SK-N-SH (cell line): ENCODE measurements around the gene MGLL. TPM values are rescaled to one million over a fixed set of nuclear protein-coding genes. Genes with fewer than 3 reads are reported as not detected.

ENCODE experiments used
- CTCF ChIA-PET: fragments of 300-600, 350-600 bp; formaldehyde crosslinking; extraction: SDS; loops from one replicate; lab custom pipeline; 2021; lab: Yijun Ruan, JAX
- POLR2A ChIA-PET: fragments of 350-600 bp; sonication (Branson Sonifier 250); formaldehyde crosslinking; extraction: SDS; loops from one replicate; lab custom pipeline; 2020; ENCODE audit warnings: antibody characterized with exemption, inconsistent platforms; lab: Yijun Ruan, JAX
- DNase-seq: peaks from one replicate; pipeline ENCODE4 v3.0.0; 2012
- H2AFZ ChIP-seq: fragments of 200-600 bp; sonication (generic); 2 replicates; pipeline ENCODE4 v1.8.1; 2016; ENCODE audit warnings: antibody characterized with exemption, mild to moderate bottlenecking, low read depth
- H3F3A ChIP-seq: fragments of 200-600 bp; sonication (generic); replicated peaks from 2 replicates; pipeline ENCODE3; 2016; ENCODE audit warnings: antibody characterized with exemption, mild to moderate bottlenecking; ENCODE audit not compliant: insufficient read depth
- H3K27ac ChIP-seq, 2 experiments: fragments of 200-500 bp in 1 of 2; fragments of 200-600 bp in 1 of 2; sonication (Bioruptor generic) in 1 of 2; sonication (generic), shearing (Covaris generic) in 1 of 2; 2 replicates each; pipeline versions ENCODE4 v1.5.1 to v1.6.1; 2014 to 2016; ENCODE audit warnings: low read depth in 2 of 2, inconsistent platforms in 1 of 2, low read length in 1 of 2, mild to moderate bottlenecking in 1 of 2, mixed read lengths in 1 of 2
- H3K27me3 ChIP-seq: fragments of 200-600 bp; sonication (generic), shearing (Covaris generic); 2 replicates; pipeline ENCODE4 v1.6.1; 2016; ENCODE audit warnings: mixed run types; ENCODE audit not compliant: insufficient read depth
- H3K36me3 ChIP-seq, 2 experiments: fragments of 200-500 bp in 1 of 2; fragments of 200-600 bp in 1 of 2; sonication (Bioruptor generic) in 1 of 2; sonication (generic) in 1 of 2; replicated peaks in 1 of 2; 2 replicates each; pipeline versions ENCODE3 to v1.5.1; 2014 to 2016; ENCODE audit warnings: low read length in 1 of 2, mild to moderate bottlenecking in 1 of 2; ENCODE audit not compliant: insufficient read depth in 2 of 2, control insufficient read depth in 1 of 2
- H3K4me1 ChIP-seq, 2 experiments: fragments of 200-500 bp in 1 of 2; fragments of 200-600 bp in 1 of 2; sonication (Bioruptor generic) in 1 of 2; sonication (generic), shearing (Covaris generic) in 1 of 2; 2 replicates each; pipeline versions ENCODE4 v1.5.1 to v1.6.1; 2014 to 2016; ENCODE audit warnings: low read depth in 1 of 2, low read length in 1 of 2, mixed run types in 1 of 2; ENCODE audit not compliant: insufficient read depth in 2 of 2, control insufficient read depth in 1 of 2
- H3K4me2 ChIP-seq: fragments of 200-600 bp; sonication (generic), shearing (Covaris generic); 2 replicates; pipeline ENCODE4 v1.6.1; 2017; ENCODE audit warnings: mixed run types
- H3K4me3 ChIP-seq, 2 experiments: fragments of 200-500 bp in 1 of 2; fragments of 200-600 bp in 1 of 2; sonication (Bioruptor generic) in 1 of 2; sonication (generic), shearing (Covaris generic) in 1 of 2; 2 replicates each; pipeline versions ENCODE4 v1.5.1 to v1.8.1; 2014 to 2016; ENCODE audit warnings: low read depth in 2 of 2, inconsistent platforms in 1 of 2, low read length in 1 of 2, mild to moderate bottlenecking in 1 of 2, mixed read lengths in 1 of 2, moderate library complexity in 1 of 2
- H3K79me2 ChIP-seq: fragments of 200-600 bp; sonication (generic); 2 replicates; pipeline ENCODE4 v1.8.1; 2017; ENCODE audit warnings: mild to moderate bottlenecking; ENCODE audit not compliant: insufficient read depth
- H3K9ac ChIP-seq: fragments of 200-600 bp; sonication (generic); 2 replicates; pipeline ENCODE4 v1.6.1; 2017; ENCODE audit warnings: mixed run types
- H3K9me2 ChIP-seq: fragments of 200-600 bp; sonication (generic); 2 replicates; pipeline ENCODE4 v1.6.1; 2017; ENCODE audit warnings: mixed run types
- H3K9me3 ChIP-seq: fragments of 200-600 bp; sonication (generic); 2 replicates; pipeline ENCODE4 v1.6.1; 2017; ENCODE audit warnings: mixed run types, mild to moderate bottlenecking, moderate library complexity
- H4K20me1 ChIP-seq: fragments of 200-600 bp; sonication (generic); 2 replicates; pipeline ENCODE4 v1.6.1; 2017; ENCODE audit warnings: mild to moderate bottlenecking, mixed run types; ENCODE audit not compliant: insufficient read depth
- CTCF ChIP-seq: fragments of 200-600 bp; sonication (generic); IDR thresholded peaks from 2 replicates; pipeline ENCODE4 v1.6.1; 2017; ENCODE audit warnings: antibody characterized with exemption, mild to moderate bottlenecking, moderate library complexity
- EP300 ChIP-seq, 2 experiments: IDR thresholded peaks; 2 replicates each; pipeline versions ENCODE4 v1.4.0 to v1.6.1; 2012; ENCODE audit warnings: borderline replicate concordance in 1 of 2, low read depth in 1 of 2, low read length in 1 of 2
- EZH2phosphoT487 ChIP-seq: fragments of 200-600 bp; sonication (generic); IDR thresholded peaks from 2 replicates; pipeline ENCODE4 v1.6.1; 2017; ENCODE audit warnings: low read depth, mixed run types, mild to moderate bottlenecking, antibody characterized with exemption, moderate library complexity, borderline replicate concordance
- FOSL2 ChIP-seq: IDR thresholded peaks from 2 replicates; pipeline ENCODE4 v1.4.0; 2012; ENCODE audit warnings: low read depth, mild to moderate bottlenecking, moderate library complexity, borderline replicate concordance
- FOXJ3 ChIP-seq: sonication (generic); formaldehyde crosslinking; IDR thresholded peaks from 2 replicates; pipeline ENCODE4 v1.5.1; 2020; ENCODE audit warnings: mild to moderate bottlenecking, missing genetic modification reagents
- IRF3 ChIP-seq: fragments of 150-350 bp; IDR thresholded peaks from 2 replicates; pipeline ENCODE4 v1.6.1; 2016; ENCODE audit warnings: mild to moderate bottlenecking, low read depth, low read length
- JUND ChIP-seq: IDR thresholded peaks from 2 replicates; pipeline ENCODE4 v1.4.0; 2012
- MEF2A ChIP-seq: IDR thresholded peaks from 2 replicates; pipeline ENCODE4 v1.4.0; 2012; ENCODE audit warnings: low read depth, borderline replicate concordance
- MXI1 ChIP-seq: IDR thresholded peaks from 2 replicates; pipeline ENCODE4 v1.6.1; 2012; ENCODE audit warnings: mild to moderate bottlenecking, low read depth, low read length, improper control_type of control experiment
- NFIC ChIP-seq: IDR thresholded peaks from 2 replicates; pipeline ENCODE4 v1.4.0; 2012; ENCODE audit warnings: borderline replicate concordance
- PBX3 ChIP-seq: IDR thresholded peaks from 2 replicates; pipeline ENCODE4; 2012
- POLR2AphosphoS5 ChIP-seq: IDR thresholded peaks from 2 replicates; pipeline ENCODE4 v1.6.1; 2012; ENCODE audit warnings: low read depth, low read length
- RAD21 ChIP-seq: IDR thresholded peaks from 2 replicates; pipeline ENCODE4 v1.6.1; 2012; ENCODE audit warnings: mild to moderate bottlenecking, low read length
- RFX5 ChIP-seq: IDR thresholded peaks from 2 replicates; pipeline ENCODE4 v1.6.1; 2012; ENCODE audit warnings: mild to moderate bottlenecking, improper control_type of control experiment, low read length
- RXRA ChIP-seq: IDR thresholded peaks from 2 replicates; pipeline ENCODE4 v1.4.0; 2012; ENCODE audit warnings: low read depth, mild to moderate bottlenecking, borderline replicate concordance
- YY1 ChIP-seq: IDR thresholded peaks from 2 replicates; pipeline ENCODE4 v1.4.0; 2012; ENCODE audit warnings: low read depth, mild to moderate bottlenecking
- ZBTB33 ChIP-seq: IDR thresholded peaks from 2 replicates; pipeline ENCODE4 v1.4.0; 2012; ENCODE audit warnings: low read depth, borderline replicate concordance
- WGBS: methylation state at CpG from one replicate; pipeline ENCODE4 v1.1.6; 2017; ENCODE audit warnings: low lambda C conversion rate; 5-methylcytosine and 5-hydroxymethylcytosine counted together
- polyA plus RNA-seq, 3 experiments: library from polyadenylated mRNA; depleted of rRNA; stranded (reverse); fragments of >200 nt; gene quantifications; 2 replicates each; pipeline ENCODE4 v1.2.3, GENCODE V29; 2012
- TF ChIP-seq, protein P1 (sequence below): IDR thresholded peaks from 2 replicates; pipeline ENCODE4 v1.4.0; 2012; ENCODE audit warnings: low read depth
- TF ChIP-seq, protein P2 (sequence below): fragments of 150-350 bp; IDR thresholded peaks from 2 replicates; pipeline ENCODE4 v1.6.1; 2017; ENCODE audit warnings: antibody characterized with exemption, low read length, low read depth, borderline replicate concordance

MGLL gene
- polyA plus RNA-seq, 1 of the 3 experiments (the other 2 are of a cell fraction) = 2.2 TPM

GRCh38 chr3:127763337-127763736, 59.0 kb downstream of the MGLL start:
- Histone ChIP-seq H3K4me2 (no peak overlapping the region), H4K20me1 (no peaks in the 10 kb centered on the region), H3K79me2 (no peaks in the 10 kb centered on the region), H2AFZ (no peak overlapping the region), H3K9me3 (no peaks in the 10 kb centered on the region), H3K4me1 (peaks cover 2 to 8% of the 10 kb centered on the region in 2 experiments; a peak in 2 of 4 replicates), H3K27me3 (no peaks in the 10 kb centered on the region), H3K36me3 (no peaks in the 10 kb centered on the region), H3K4me3 (no peak overlapping the region), H3F3A (peaks cover 7% of the 10 kb centered on the region), H3K9me2 (no peaks in the 10 kb centered on the region), H3K9ac (no peak overlapping the region), H3K27ac (no peak overlapping the region)
- ChIA-PET CTCF (interaction anchor here (1.8 kb wide), 1 partner anchor 67 kb away, joined by 7 read pairs; no protein-coding TSS in a partner anchor), POLR2A (no interaction called here)
- TF ChIP-seq CTCF = no peak
- TF ChIP-seq, protein P1, sequence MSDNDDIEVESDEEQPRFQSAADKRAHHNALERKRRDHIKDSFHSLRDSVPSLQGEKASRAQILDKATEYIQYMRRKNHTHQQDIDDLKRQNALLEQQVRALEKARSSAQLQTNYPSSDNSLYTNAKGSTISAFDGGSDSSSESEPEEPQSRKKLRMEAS = no peak
- TF ChIP-seq MEF2A = no peak
- no peak for TF ChIP-seq JUND
- no peak for TF ChIP-seq FOXJ3
- TF ChIP-seq RFX5 = no peak
- no peak for TF ChIP-seq RXRA
- TF ChIP-seq YY1 = no peak
- no peak for TF ChIP-seq NFIC
- TF ChIP-seq RAD21 = no peak
- no peak for TF ChIP-seq EP300 (IDR thresholded peaks at IDR 0.05; ENCODE audit: borderline replicate concordance in 1 of 2, low read depth in 1 of 2, low read length in 1 of 2)
- no peak for TF ChIP-seq MXI1
- no peak for TF ChIP-seq IRF3
- TF ChIP-seq EZH2phosphoT487 = no peak
- no peak for TF ChIP-seq FOSL2
- no peak for TF ChIP-seq POLR2AphosphoS5
- 87% methylated on average over 3 of the region's 8 CpGs for WGBS
- no peak for DNase-seq

GRCh38 chr3:127762787-127763105, 59.6 kb downstream of the MGLL start:
- Histone ChIP-seq H3K9me2 (no peaks in the 10 kb centered on the region), H3K27me3 (no peaks in the 10 kb centered on the region), H3K79me2 (no peaks in the 10 kb centered on the region), H3K4me3 (no peak overlapping the region), H3K9ac (no peak overlapping the region), H3K36me3 (no peaks in the 10 kb centered on the region), H3K4me2 (no peak overlapping the region), H3K4me1 (peaks cover 2 to 8% of the 10 kb centered on the region in 2 experiments; a peak in 2 of 4 replicates), H3F3A (peaks cover 1% of the 10 kb centered on the region), H3K9me3 (no peaks in the 10 kb centered on the region), H3K27ac (no peak overlapping the region), H2AFZ (no peak overlapping the region), H4K20me1 (no peaks in the 10 kb centered on the region)
- CTCF ChIA-PET = interaction anchor here (0.7 to 1.6 kb wide), 3 partner anchors 14 to 1628 kb away, joined by 3 read pairs; no protein-coding TSS in a partner anchor
- WGBS = 75% methylated on average over 1 of the region's 1 CpG
- DNase-seq = no peak
- POLR2A ChIA-PET = no interaction called here
- TF ChIP-seq EZH2phosphoT487 (no peak), PBX3 (no peak), ZBTB33 (no peak), JUND (no peak)
- TF ChIP-seq, protein P2, sequence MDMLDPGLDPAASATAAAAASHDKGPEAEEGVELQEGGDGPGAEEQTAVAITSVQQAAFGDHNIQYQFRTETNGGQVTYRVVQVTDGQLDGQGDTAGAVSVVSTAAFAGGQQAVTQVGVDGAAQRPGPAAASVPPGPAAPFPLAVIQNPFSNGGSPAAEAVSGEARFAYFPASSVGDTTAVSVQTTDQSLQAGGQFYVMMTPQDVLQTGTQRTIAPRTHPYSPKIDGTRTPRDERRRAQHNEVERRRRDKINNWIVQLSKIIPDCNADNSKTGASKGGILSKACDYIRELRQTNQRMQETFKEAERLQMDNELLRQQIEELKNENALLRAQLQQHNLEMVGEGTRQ = no peak
